Panc1 (cell line): ENCODE results near the gene YBEY. TPM values are rescaled to one million over a fixed set of nuclear protein-coding genes. Genes with fewer than 3 reads are reported as not detected.

ENCODE experiments used
- ATAC-seq: fragments of 200-7000 bp; cut with Tn5 transposase; 2 replicates; pipeline ENCODE4 v1.9.1; 2020; ENCODE audit warnings: mild to moderate bottlenecking, moderate library complexity
- BruUV-seq: library from RNA; stranded (reverse); fragments of 400-500 nt; replicated peaks from 2 replicates; lab custom pipeline; 2021; lab: Mats Ljungman, UMichigan
- CTCF ChIA-PET: fragments of 300-600 bp; sonication (Branson Sonifier 250); formaldehyde crosslinking; loops from one replicate; lab custom pipeline; 2022; ENCODE audit warnings: antibody characterized with exemption; lab: Charles Lee
- POLR2A ChIA-PET: fragments of 300-600 bp; sonication (Branson Sonifier 250); formaldehyde crosslinking; loops from one replicate; lab custom pipeline; 2022; ENCODE audit warnings: antibody characterized with exemption; lab: Charles Lee
- DNase-seq: peaks from one replicate; pipeline ENCODE4 v3.0.0-alpha.2; 2010; ENCODE audit warnings: low read depth, low spot score
- H3K27ac ChIP-seq: 2 replicates; pipeline ENCODE4 v1.5.1; 2011; ENCODE audit warnings: mild to moderate bottlenecking, low read length, inconsistent platforms
- H3K27me3 ChIP-seq: fragments of 200-500 bp; sonication (Bioruptor generic); 2 replicates; pipeline ENCODE4 v1.6.0; 2014; ENCODE audit warnings: low read length, inconsistent platforms; ENCODE audit not compliant: control insufficient read depth, insufficient read depth
- H3K36me3 ChIP-seq: fragments of 200-500 bp; sonication (Bioruptor generic); 2 replicates; pipeline ENCODE4 v1.5.1; 2014; ENCODE audit warnings: inconsistent platforms, mild to moderate bottlenecking, low read length, moderate library complexity; ENCODE audit not compliant: control insufficient read depth, insufficient read depth
- H3K4me1 ChIP-seq: 2 replicates; pipeline ENCODE4 v1.5.1; 2011; ENCODE audit warnings: inconsistent platforms, mild to moderate bottlenecking, low read length, moderate library complexity; ENCODE audit not compliant: control insufficient read depth, insufficient read depth
- H3K4me3 ChIP-seq, 2 experiments: 2 replicates each; pipeline ENCODE4 v1.5.1; 2011 to 2012; ENCODE audit warnings: low read depth in 2 of 2, low read length in 2 of 2, mild to moderate bottlenecking in 2 of 2, inconsistent platforms in 1 of 2, moderate library complexity in 1 of 2
- H3K9me3 ChIP-seq: fragments of 200-500 bp; sonication (Bioruptor generic); 2 replicates; pipeline ENCODE4 v1.5.1; 2014; ENCODE audit warnings: low read depth, mild to moderate bottlenecking, inconsistent platforms, low read length, moderate library complexity; ENCODE audit not compliant: control insufficient read depth, insufficient read depth
- POLR2AphosphoS5 ChIP-seq: IDR thresholded peaks from 2 replicates; pipeline ENCODE4 v1.6.1; 2012; ENCODE audit warnings: mild to moderate bottlenecking, low read depth, low read length, moderate library complexity
- REST ChIP-seq, 2 experiments: IDR thresholded peaks; 2 replicates each; pipeline ENCODE4 v1.6.1; 2011 to 2012; ENCODE audit warnings: low read depth in 2 of 2, control low read depth in 1 of 2, low read length in 1 of 2, mild to moderate bottlenecking in 1 of 2, moderate library complexity in 1 of 2; ENCODE audit not compliant: insufficient read depth in 1 of 2
- SIN3A ChIP-seq: IDR thresholded peaks from 2 replicates; pipeline ENCODE4 v1.6.1; 2012; ENCODE audit warnings: low read depth, mild to moderate bottlenecking, low read length, moderate library complexity, borderline replicate concordance; ENCODE audit not compliant: insufficient read depth
- TCF7L2 ChIP-seq: IDR thresholded peaks from 2 replicates; pipeline ENCODE4 v1.6.1; 2011; ENCODE audit warnings: mild to moderate bottlenecking, low read depth, low read length, inconsistent platforms
- in situ Hi-C: cut with HindIII; loops from 2 replicates; pipeline ENCODE4 v1.10.0; 2016; ENCODE audit warnings: low sequenced_read_pairs, low pct_unique_long_range_greater_than_20kb
- intact Hi-C: fragments of 100-400 bp; cut with micrococcal nuclease; formaldehyde crosslinking; loops from one replicate; pipeline ENCODE4 v1.10.0; 2022; ENCODE audit not compliant: unreplicated experiment
- total RNA-seq: library from RNA; stranded (reverse); gene quantifications from one replicate; pipeline ENCODE4 v1.2.1, GENCODE V29; 2021; ENCODE audit not compliant: unreplicated experiment
- TF ChIP-seq, protein P1 (sequence below): fragments of 450-650 bp; IDR thresholded peaks from 2 replicates; pipeline ENCODE4 v1.5.1; 2017; ENCODE audit warnings: mild to moderate bottlenecking

Gene YBEY
- total RNA-seq, 1 experiment from 2014 or later, result 10.7 TPM

DNA sequence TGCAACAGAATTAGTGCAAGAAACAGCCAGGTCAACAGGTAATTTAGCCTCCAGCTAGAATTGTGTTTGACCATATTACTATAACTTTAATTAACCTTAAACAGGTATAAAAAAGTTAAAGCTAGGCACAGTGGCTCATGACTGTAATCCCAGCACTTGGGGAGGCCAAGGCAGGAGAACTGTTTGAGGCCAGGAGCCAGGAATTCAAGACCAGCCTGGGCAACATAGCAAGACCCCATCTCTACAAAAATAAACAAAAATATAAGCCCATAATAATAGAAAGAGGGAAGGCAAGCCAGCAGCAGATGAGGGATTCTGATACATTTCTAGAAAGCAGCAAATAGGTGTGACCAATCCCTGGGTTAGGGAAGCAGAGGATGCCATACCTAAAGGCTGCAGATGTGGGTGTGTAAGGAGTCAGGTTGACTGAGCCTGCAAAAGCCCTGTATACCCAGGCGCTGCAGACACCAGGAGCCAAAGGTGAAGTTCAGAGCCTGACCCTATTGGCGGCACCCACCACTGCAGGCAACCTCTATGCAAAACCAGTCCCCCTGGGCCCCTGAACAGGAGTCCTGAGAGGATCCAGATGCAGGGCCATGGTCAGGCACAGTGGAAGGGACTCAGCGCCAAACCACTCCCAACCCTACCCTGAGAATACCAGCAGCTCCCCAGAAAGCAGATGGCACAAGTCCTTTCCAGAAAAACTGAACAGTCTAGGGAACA, 38.3 kb upstream of the YBEY start:
- ChIA-PET POLR2A (interaction anchor here (0.5 to 0.6 kb wide), 2 partner anchors 10 to 207 kb away, joined by 3 read pairs; no protein-coding TSS in a partner anchor), CTCF (interaction anchor here (0.7 kb wide), 1 partner anchor 324 kb away, joined by 5 read pairs; no protein-coding TSS in a partner anchor)
- no peaks in the 10 kb centered on the region for H3K27me3 ChIP-seq
- H3K36me3 ChIP-seq, result peaks cover 3% of the 10 kb centered on the region
- no peak overlapping the region for H3K27ac ChIP-seq
- no peak for DNase-seq
- no peaks in the 10 kb centered on the region for H3K4me1 ChIP-seq
- intact Hi-C loops (no loop called here), in situ Hi-C loops (no loop called here)
- BruUV-seq, result no TSS peak
- TF ChIP-seq REST (IDR thresholded peaks at IDR 0.05; ENCODE audit: insufficient read depth in 1 of 2, low read depth in 2 of 2, low read length in 1 of 2) (no peak), POLR2AphosphoS5 (no peak), SIN3A (no peak), TCF7L2 (no peak)
- TF ChIP-seq, protein P1, sequence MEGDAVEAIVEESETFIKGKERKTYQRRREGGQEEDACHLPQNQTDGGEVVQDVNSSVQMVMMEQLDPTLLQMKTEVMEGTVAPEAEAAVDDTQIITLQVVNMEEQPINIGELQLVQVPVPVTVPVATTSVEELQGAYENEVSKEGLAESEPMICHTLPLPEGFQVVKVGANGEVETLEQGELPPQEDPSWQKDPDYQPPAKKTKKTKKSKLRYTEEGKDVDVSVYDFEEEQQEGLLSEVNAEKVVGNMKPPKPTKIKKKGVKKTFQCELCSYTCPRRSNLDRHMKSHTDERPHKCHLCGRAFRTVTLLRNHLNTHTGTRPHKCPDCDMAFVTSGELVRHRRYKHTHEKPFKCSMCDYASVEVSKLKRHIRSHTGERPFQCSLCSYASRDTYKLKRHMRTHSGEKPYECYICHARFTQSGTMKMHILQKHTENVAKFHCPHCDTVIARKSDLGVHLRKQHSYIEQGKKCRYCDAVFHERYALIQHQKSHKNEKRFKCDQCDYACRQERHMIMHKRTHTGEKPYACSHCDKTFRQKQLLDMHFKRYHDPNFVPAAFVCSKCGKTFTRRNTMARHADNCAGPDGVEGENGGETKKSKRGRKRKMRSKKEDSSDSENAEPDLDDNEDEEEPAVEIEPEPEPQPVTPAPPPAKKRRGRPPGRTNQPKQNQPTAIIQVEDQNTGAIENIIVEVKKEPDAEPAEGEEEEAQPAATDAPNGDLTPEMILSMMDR, result no peak
- H3K9me3 ChIP-seq, result no peaks in the 10 kb centered on the region
- no peak overlapping the region for H3K4me3 ChIP-seq
- ATAC-seq, result no peak

GRCh38 chr21:46248422-46248782, 37.7 kb upstream of the YBEY start:
- Histone ChIP-seq H3K9me3 (no peaks in the 10 kb centered on the region), H3K36me3 (peaks cover 3% of the 10 kb centered on the region), H3K27me3 (no peaks in the 10 kb centered on the region), H3K27ac (no peak overlapping the region), H3K4me1 (no peaks in the 10 kb centered on the region), H3K4me3 (no peak overlapping the region)
- intact Hi-C loops, result no loop called here
- ATAC-seq (no peak), DNase-seq (no peak)
- no peak for TF ChIP-seq REST (IDR thresholded peaks at IDR 0.05; ENCODE audit: insufficient read depth in 1 of 2, low read depth in 2 of 2, low read length in 1 of 2)
- no peak for TF ChIP-seq SIN3A
- TF ChIP-seq, protein P1, result no peak
- no peak for TF ChIP-seq TCF7L2
- TF ChIP-seq POLR2AphosphoS5, result no peak
- no TSS peak for BruUV-seq
- in situ Hi-C loops, result no loop called here
- CTCF ChIA-PET, result interaction anchor here (0.7 kb wide), 1 partner anchor 325 kb away, joined by 5 read pairs; no protein-coding TSS in a partner anchor
- POLR2A ChIA-PET, result interaction anchor here (0.6 kb wide), 1 partner anchor 207 kb away, joined by 3 read pairs; no protein-coding TSS in a partner anchor
